Astrocyte (in vitro differentiated cells and primary cell): ENCODE measurements around the gene ADH4. TPM values are rescaled to one million over a fixed set of nuclear protein-coding genes. Genes with fewer than 3 reads are reported as not detected.

Experiments used
- DNase-seq: peaks from one replicate; pipeline ENCODE4 v3.0.0-alpha.2; 2010; ENCODE audit warnings: low read depth
- FAIRE-seq: peaks from 2 replicates; lab custom pipeline; 2011; peaks lifted over from hg19 to GRCh38; lab: Jason Lieb, UNC
- H2AFZ ChIP-seq: 2 replicates; pipeline ENCODE4 v1.6.0; 2012; ENCODE audit warnings: low read depth, low read length, inconsistent platforms
- H3K27ac ChIP-seq: 2 replicates; pipeline ENCODE4 v1.5.1; 2011; ENCODE audit warnings: low read depth, low read length, inconsistent platforms
- H3K27me3 ChIP-seq: 2 replicates; pipeline ENCODE4 v1.6.0; 2011; ENCODE audit warnings: low read length, inconsistent platforms; ENCODE audit not compliant: insufficient read depth
- H3K36me3 ChIP-seq: 2 replicates; pipeline ENCODE4 v1.5.1; 2011; ENCODE audit warnings: low read length, inconsistent platforms; ENCODE audit not compliant: insufficient read depth
- H3K4me1 ChIP-seq: 2 replicates; pipeline ENCODE4 v1.5.1; 2011; ENCODE audit warnings: low read length, inconsistent platforms; ENCODE audit not compliant: insufficient read depth
- H3K4me2 ChIP-seq: 2 replicates; pipeline ENCODE4 v1.6.0; 2012; ENCODE audit warnings: low read length, inconsistent platforms
- H3K4me3 ChIP-seq: 2 replicates; pipeline ENCODE4 v1.5.1; 2011; ENCODE audit warnings: low read depth, mild to moderate bottlenecking, low read length, inconsistent platforms; ENCODE audit not compliant: insufficient read depth
- H3K79me2 ChIP-seq: 2 replicates; pipeline ENCODE4 v1.6.0; 2012; ENCODE audit warnings: mild to moderate bottlenecking, low read length, inconsistent platforms; ENCODE audit not compliant: insufficient read depth
- H3K9ac ChIP-seq: 2 replicates; pipeline ENCODE4 v1.6.0; 2012; ENCODE audit warnings: mild to moderate bottlenecking, low read length, inconsistent platforms
- H3K9me3 ChIP-seq: 2 replicates; pipeline ENCODE4 v1.5.1; 2012; ENCODE audit warnings: low read depth, mild to moderate bottlenecking, low read length, inconsistent platforms; ENCODE audit not compliant: insufficient read depth
- H4K20me1 ChIP-seq: 2 replicates; pipeline ENCODE4 v1.6.0; 2012; ENCODE audit warnings: low read length, inconsistent platforms; ENCODE audit not compliant: insufficient read depth
- H3K27ac Mint-ChIP-seq: one replicate; pipeline ENCODE4 v1.8.0; 2021; ENCODE audit warnings: mild to moderate bottlenecking, mixed read lengths; ENCODE audit not compliant: unreplicated experiment
- H3K27me3 Mint-ChIP-seq: one replicate; pipeline ENCODE4 v1.8.0; 2021; ENCODE audit warnings: low read depth, mixed read lengths; ENCODE audit not compliant: unreplicated experiment
- H3K36me3 Mint-ChIP-seq: one replicate; pipeline ENCODE4 v1.8.0; 2021; ENCODE audit warnings: low read depth, mixed read lengths; ENCODE audit not compliant: unreplicated experiment
- H3K4me1 Mint-ChIP-seq: one replicate; pipeline ENCODE4 v1.8.0; 2021; ENCODE audit warnings: low read depth, mixed read lengths; ENCODE audit not compliant: unreplicated experiment
- H3K4me3 Mint-ChIP-seq: one replicate; pipeline ENCODE4 v1.8.0; 2021; ENCODE audit warnings: mild to moderate bottlenecking, moderate library complexity, mixed read lengths; ENCODE audit not compliant: unreplicated experiment
- H3K9me3 Mint-ChIP-seq: one replicate; pipeline ENCODE4 v1.8.0; 2021; ENCODE audit warnings: mild to moderate bottlenecking, mixed read lengths; ENCODE audit not compliant: unreplicated experiment
- CTCF ChIP-seq: IDR thresholded peaks from 2 replicates; pipeline ENCODE4 v1.5.1; 2011; ENCODE audit warnings: low read depth, mild to moderate bottlenecking, inconsistent platforms, low read length, moderate library complexity; ENCODE audit not compliant: insufficient read depth
- EZH2 ChIP-seq: IDR thresholded peaks from 2 replicates; pipeline ENCODE4 v1.6.1; 2012; ENCODE audit warnings: mild to moderate bottlenecking, low read length, inconsistent platforms; ENCODE audit not compliant: insufficient read depth
- total RNA-seq: library from RNA; stranded (reverse); gene quantifications from 2 replicates; pipeline ENCODE4 v1.2.1, GENCODE V29; 2021

Gene ADH4
- total RNA-seq, 1 donor from 2014 or later: not detected

GRCh38 chr4:99076292-99076976 lies 67.7 kb downstream of the ADH4 start:
- Histone ChIP-seq H3K4me3 (no peak overlapping the region), H2AFZ (no peak overlapping the region), H3K9me3 (no peaks in the 10 kb centered on the region), H3K4me1 (no peaks in the 10 kb centered on the region), H3K4me2 (no peak overlapping the region), H3K27ac (no peak overlapping the region), H3K79me2 (peaks cover 14% of the 10 kb centered on the region), H3K27me3 (no peaks in the 10 kb centered on the region), H3K9ac (no peak overlapping the region), H4K20me1 (peaks cover 12% of the 10 kb centered on the region), H3K36me3 (peaks cover 67% of the 10 kb centered on the region)
- DNase-seq (no peak), FAIRE-seq (no peak)
- Mint-ChIP-seq H3K27ac (no peak overlapping the region), H3K9me3 (no peaks in the 10 kb centered on the region), H3K36me3 (peaks cover 20% of the 10 kb centered on the region), H3K27me3 (no peaks in the 10 kb centered on the region), H3K4me3 (no peak overlapping the region), H3K4me1 (peaks cover 5% of the 10 kb centered on the region)
- TF ChIP-seq EZH2 (no peak), CTCF (no peak)

- Mint-ChIP-seq H3K9me3 (no peaks in the 10 kb centered on the region), H3K4me3 (no peak overlapping the region), H3K27ac (peak overlapping the region; percentile 26), H3K4me1 (peaks cover 5% of the 10 kb centered on the region), H3K27me3 (no peaks in the 10 kb centered on the region), H3K36me3 (peaks cover 20% of the 10 kb centered on the region)
- no peak overlapping the region for H3K4me2 ChIP-seq
- DNase-seq (no peak), FAIRE-seq (no peak)
- H3K27me3 ChIP-seq: no peaks in the 10 kb centered on the region
- no peak overlapping the region for H3K9ac ChIP-seq
- H2AFZ ChIP-seq: no peak overlapping the region
- H3K4me1 ChIP-seq: no peaks in the 10 kb centered on the region
- peaks cover 9% of the 10 kb centered on the region for H4K20me1 ChIP-seq
- H3K36me3 ChIP-seq: peaks cover 58% of the 10 kb centered on the region
- no peaks in the 10 kb centered on the region for H3K9me3 ChIP-seq
- TF ChIP-seq CTCF (no peak), EZH2 (no peak)
- H3K4me3 ChIP-seq: no peak overlapping the region
- H3K27ac ChIP-seq: no peak overlapping the region
- H3K79me2 ChIP-seq: peaks cover 9% of the 10 kb centered on the region
These were observed 69.3 kb downstream of the ADH4 start for GRCh38 chr4:99074816-99075215.

Other genes starting within 250 kb of the ADH4 start
- 103 and 110 TPM in 2 replicates for gene EIF4E, start 215.2 kb downstream of the ADH4 start, total RNA-seq
- 54.2 and 60.9 TPM in 2 replicates for gene METAP1, start 148.6 kb downstream of the ADH4 start, total RNA-seq
- 187 and 210 TPM in 2 replicates for gene ADH5, start 55.5 kb downstream of the ADH4 start, total RNA-seq
- not detected in 2 replicates for gene ADH6, start 74.9 kb upstream of the ADH4 start, total RNA-seq
- not detected in 2 replicates for gene ADH1A, start 146.7 kb upstream of the ADH4 start, total RNA-seq
- not detected in 2 replicates for gene ADH1B, start 177.1 kb upstream of the ADH4 start, total RNA-seq
- gene ADH1C, start 208.4 kb upstream of the ADH4 start, total RNA-seq: not detected in 2 replicates